ENCODE measurements around the gene PRLHR. TPM values are rescaled to one million over a fixed set of nuclear protein-coding genes. Genes with fewer than 3 reads are reported as not detected.

The PRLHR gene
- total and polyA plus RNA-seq, 2 of the 13 experiments (the other 11 are each of a cell fraction or from before 2014, with no cell fraction given) = not detected

GRCh38 chr10:118585794-118586193 lies 9.7 kb downstream of the PRLHR start:
- Histone ChIP-seq H3K36me3 (replicated peaks in 1 of 2; ENCODE audit: control insufficient read depth in 1 of 2, insufficient read depth in 2 of 2, low read length in 2 of 2) (no peaks in the 10 kb centered on the region), H3K4me1 (ENCODE audit: insufficient read depth, low read length) (no peaks in the 10 kb centered on the region), H3K9ac (ENCODE audit: insufficient read depth, low read depth, low read length) (no peak overlapping the region), H3K4me3 (replicated peaks in 1 of 3; ENCODE audit: insufficient read depth in 1 of 3, low read depth in 2 of 3, low read length in 3 of 3) (no peak overlapping the region), H4K20me1 (ENCODE audit: insufficient read depth, low read length) (no peaks in the 10 kb centered on the region), H3K9me3 (ENCODE audit: low read length) (no peaks in the 10 kb centered on the region), H3K4me2 (ENCODE audit: low read depth, low read length) (no peak overlapping the region), H3K79me2 (ENCODE audit: insufficient read depth, low read length) (no peaks in the 10 kb centered on the region), H2AFZ (ENCODE audit: low read length) (no peak overlapping the region), H3K27me3 (ENCODE audit: control insufficient read depth in 1 of 2, insufficient read depth in 2 of 2, low read length in 2 of 2) (no peaks in the 10 kb centered on the region; a peak in 2 of 5 replicates), H3K27ac (ENCODE audit: extremely low read length, insufficient read depth, low read length) (no peak overlapping the region)
- TF ChIP-seq ZNF512B (CRISPR knock-in tag; IDR thresholded peaks at IDR 0.05; ENCODE audit: borderline replicate concordance) (no peak), ZMAT3 (CRISPR knock-in tag; conservative IDR thresholded peaks at IDR 0.05) (no peak), PHF21A (CRISPR knock-in tag; IDR thresholded peaks at IDR 0.05) (no peak), ZNF749 (CRISPR knock-in tag; IDR thresholded peaks at IDR 0.05; ENCODE audit: borderline replicate concordance) (no peak), FOXP1 (IDR thresholded peaks at IDR 0.05) (no peak), FOXP1 (CRISPR knock-in tag; IDR thresholded peaks at IDR 0.05) (no peak), KDM5A (IDR thresholded peaks at IDR 0.05; ENCODE audit: borderline replicate concordance, low read length) (no peak), DMTF1 (CRISPR knock-in tag; IDR thresholded peaks at IDR 0.05) (no peak), KDM2A (CRISPR knock-in tag; IDR thresholded peaks at IDR 0.05; ENCODE audit: borderline replicate concordance, low read depth) (no peak), CREB3 (CRISPR knock-in tag; IDR thresholded peaks at IDR 0.05) (no peak), ZIK1 (CRISPR knock-in tag; IDR thresholded peaks at IDR 0.05; ENCODE audit: borderline replicate concordance, low read depth) (no peak), ARNT (IDR thresholded peaks at IDR 0.05) (no peak), AHR (CRISPR knock-in tag; IDR thresholded peaks at IDR 0.05) (no peak), HIVEP1 (CRISPR knock-in tag; IDR thresholded peaks at IDR 0.05) (no peak), TBP (CRISPR knock-in tag; IDR thresholded peaks at IDR 0.05) (no peak), RBM39 (IDR thresholded peaks at IDR 0.05; ENCODE audit: low read depth, low read length, poor library complexity, severe bottlenecking) (no peak), MEF2D (CRISPR knock-in tag; IDR thresholded peaks at IDR 0.05) (no peak), RARA (CRISPR knock-in tag; IDR thresholded peaks at IDR 0.05) (no peak), ELK4 (CRISPR knock-in tag; IDR thresholded peaks at IDR 0.05; ENCODE audit: borderline replicate concordance) (no peak)
- WGBS (ENCODE audit: low lambda C conversion rate) = 15% methylated on average over 1 of the region's 1 CpG
- intact Hi-C loops (cut with micrococcal nuclease; ENCODE audit: unreplicated experiment) (no loop called here), in situ Hi-C loops (cut with HindIII; ENCODE audit: extremely low pct_ligation_motif_present, low pct_unique_long_range_greater_than_20kb) (no loop called here)
- ChIA-PET CTCF (ENCODE audit: low intra/inter-chr PET ratio, low total read pairs) (no interaction called here), POLR2A (no interaction called here)
- no TSS peak for BruUV-seq (replicated peaks)
- ATAC-seq (no peak), FAIRE-seq (no peak), DNase-seq (ENCODE audit: low spot score) (no peak)

Data from HepG2 (cell line).